ENCODE measurements around the gene CCDC146. TPM values are rescaled to one million over a fixed set of nuclear protein-coding genes. Genes with fewer than 3 reads are reported as not detected.

The CCDC146 gene
- total RNA-seq, 4 donors from 2014 or later, result 6.0 to 38.8 (median 24.5) TPM

GRCh38 chr7:77252506-77252905 lies 130.1 kb downstream of the CCDC146 start:
- TF ChIP-seq, protein P1, sequence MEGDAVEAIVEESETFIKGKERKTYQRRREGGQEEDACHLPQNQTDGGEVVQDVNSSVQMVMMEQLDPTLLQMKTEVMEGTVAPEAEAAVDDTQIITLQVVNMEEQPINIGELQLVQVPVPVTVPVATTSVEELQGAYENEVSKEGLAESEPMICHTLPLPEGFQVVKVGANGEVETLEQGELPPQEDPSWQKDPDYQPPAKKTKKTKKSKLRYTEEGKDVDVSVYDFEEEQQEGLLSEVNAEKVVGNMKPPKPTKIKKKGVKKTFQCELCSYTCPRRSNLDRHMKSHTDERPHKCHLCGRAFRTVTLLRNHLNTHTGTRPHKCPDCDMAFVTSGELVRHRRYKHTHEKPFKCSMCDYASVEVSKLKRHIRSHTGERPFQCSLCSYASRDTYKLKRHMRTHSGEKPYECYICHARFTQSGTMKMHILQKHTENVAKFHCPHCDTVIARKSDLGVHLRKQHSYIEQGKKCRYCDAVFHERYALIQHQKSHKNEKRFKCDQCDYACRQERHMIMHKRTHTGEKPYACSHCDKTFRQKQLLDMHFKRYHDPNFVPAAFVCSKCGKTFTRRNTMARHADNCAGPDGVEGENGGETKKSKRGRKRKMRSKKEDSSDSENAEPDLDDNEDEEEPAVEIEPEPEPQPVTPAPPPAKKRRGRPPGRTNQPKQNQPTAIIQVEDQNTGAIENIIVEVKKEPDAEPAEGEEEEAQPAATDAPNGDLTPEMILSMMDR (IDR thresholded peaks at IDR 0.05), result no peak
- TF ChIP-seq POLR2A (IDR thresholded peaks at IDR 0.05), result no peak
- Histone ChIP-seq H3K36me3 (no peaks in the 10 kb centered on the region), H3K4me3 (no peak overlapping the region), H3K9me3 (no peaks in the 10 kb centered on the region), H3K27ac (no peak overlapping the region), H3K4me1 (no peaks in the 10 kb centered on the region), H3K27me3 (no peaks in the 10 kb centered on the region)
- DNase-seq, result no peak

DNA sequence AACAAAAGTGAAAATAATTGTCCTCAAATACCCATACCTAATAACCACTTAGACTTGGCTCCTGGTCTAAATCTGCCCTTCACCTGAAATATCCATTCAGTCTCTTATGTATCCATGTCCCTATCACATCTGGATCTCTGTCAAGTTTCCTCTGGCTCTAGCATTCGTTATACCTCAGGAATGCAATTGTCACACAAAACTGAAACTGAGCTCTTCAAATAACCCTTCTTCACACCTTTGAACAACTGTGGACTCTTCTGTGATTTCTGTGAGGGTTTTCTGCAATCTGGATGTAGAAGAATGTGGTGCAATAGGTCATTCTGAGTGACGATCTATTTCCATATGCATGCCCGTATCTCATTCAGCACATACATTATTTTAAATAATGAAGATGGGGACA lies 130.7 kb downstream of the CCDC146 start:
- Histone ChIP-seq H3K36me3 (no peaks in the 10 kb centered on the region), H3K4me3 (no peak overlapping the region), H3K9me3 (no peaks in the 10 kb centered on the region), H3K4me1 (no peaks in the 10 kb centered on the region), H3K27ac (no peak overlapping the region), H3K27me3 (no peaks in the 10 kb centered on the region)
- no peak for TF ChIP-seq POLR2A (IDR thresholded peaks at IDR 0.05)
- TF ChIP-seq, protein P1 (IDR thresholded peaks at IDR 0.05), result no peak
- no peak for DNase-seq

DNA sequence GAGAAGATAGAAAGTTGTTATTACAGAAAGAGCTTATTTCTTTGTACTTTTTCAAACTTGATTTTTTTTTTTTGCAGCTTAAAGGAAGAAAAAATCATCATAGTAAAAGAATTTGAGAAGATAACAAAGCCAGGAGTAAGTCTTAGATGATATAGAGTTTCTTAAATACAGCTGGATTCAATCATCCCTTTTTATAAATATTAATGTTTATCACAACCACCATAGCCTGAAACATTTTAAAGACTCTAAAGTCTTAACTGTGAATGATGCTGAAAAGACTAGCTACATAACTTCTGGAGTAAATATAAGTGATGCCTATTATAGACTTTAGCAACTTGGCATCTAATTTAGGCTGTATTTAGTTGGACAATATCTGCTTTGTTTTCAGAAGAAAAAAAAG lies 132.0 kb downstream of the CCDC146 start:
- TF ChIP-seq, protein P1 (IDR thresholded peaks at IDR 0.05), result no peak
- no peak for TF ChIP-seq POLR2A (IDR thresholded peaks at IDR 0.05)
- Histone ChIP-seq H3K9me3 (no peaks in the 10 kb centered on the region), H3K4me3 (no peak overlapping the region), H3K4me1 (no peaks in the 10 kb centered on the region), H3K27ac (no peak overlapping the region), H3K36me3 (no peaks in the 10 kb centered on the region), H3K27me3 (no peaks in the 10 kb centered on the region)
- DNase-seq, result no peak

DNA sequence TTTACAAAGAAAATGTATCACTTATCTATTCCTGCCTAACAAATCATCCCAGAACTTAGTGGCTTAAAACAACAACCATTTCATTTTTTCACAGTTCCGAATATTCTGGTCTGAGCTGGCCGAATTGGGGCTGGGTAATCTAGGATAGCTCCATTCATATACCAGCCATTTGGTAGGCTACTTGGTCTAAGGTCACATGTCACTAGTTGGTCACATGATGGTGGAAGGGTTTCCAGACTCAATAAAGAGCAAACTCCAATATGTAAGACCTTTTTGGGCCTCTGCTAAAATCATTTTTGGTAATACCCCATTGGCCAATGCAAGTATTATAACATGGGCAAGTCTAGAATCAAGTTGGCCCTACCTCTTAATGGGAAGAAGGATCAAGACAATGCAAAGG lies 132.5 kb downstream of the CCDC146 start:
- no peak overlapping the region for H3K4me3 ChIP-seq
- no peaks in the 10 kb centered on the region for H3K4me1 ChIP-seq
- DNase-seq, result no peak
- TF ChIP-seq, protein P1 (IDR thresholded peaks at IDR 0.05), result no peak
- no peak for TF ChIP-seq POLR2A (IDR thresholded peaks at IDR 0.05)
- no peaks in the 10 kb centered on the region for H3K36me3 ChIP-seq
- H3K27ac ChIP-seq, result no peak overlapping the region
- no peaks in the 10 kb centered on the region for H3K9me3 ChIP-seq
- no peaks in the 10 kb centered on the region for H3K27me3 ChIP-seq

GRCh38 chr7:77258014-77258413 lies 135.6 kb downstream of the CCDC146 start:
- TF ChIP-seq, protein P1 (IDR thresholded peaks at IDR 0.05), result no peak
- no peak for TF ChIP-seq POLR2A (IDR thresholded peaks at IDR 0.05)
- Histone ChIP-seq H3K27ac (no peak overlapping the region), H3K4me3 (no peak overlapping the region), H3K9me3 (no peaks in the 10 kb centered on the region), H3K4me1 (no peaks in the 10 kb centered on the region), H3K27me3 (no peaks in the 10 kb centered on the region), H3K36me3 (no peaks in the 10 kb centered on the region)
- no peak for DNase-seq

DNA sequence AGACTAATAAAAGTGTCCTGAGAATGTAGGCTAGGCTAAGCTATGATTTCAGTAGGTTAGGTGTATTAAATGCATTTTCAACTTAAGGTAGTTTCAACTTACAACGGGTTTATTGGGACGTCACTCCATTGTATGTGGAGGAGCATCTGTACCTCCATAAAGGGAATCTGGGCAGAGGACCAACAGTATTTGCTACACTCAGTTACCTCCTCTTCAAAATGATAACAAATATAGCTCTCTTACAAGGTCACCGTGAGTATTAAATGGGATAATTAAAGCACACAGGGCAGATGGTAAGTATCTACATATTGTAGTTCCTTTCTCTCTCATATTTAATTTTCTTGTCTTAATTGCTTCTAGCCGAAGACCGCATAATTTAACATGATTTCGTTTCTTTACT lies 136.2 kb downstream of the CCDC146 start:
- H3K4me1 ChIP-seq, result no peaks in the 10 kb centered on the region
- H3K9me3 ChIP-seq, result no peaks in the 10 kb centered on the region
- TF ChIP-seq POLR2A (IDR thresholded peaks at IDR 0.05), result no peak
- TF ChIP-seq, protein P1 (IDR thresholded peaks at IDR 0.05), result no peak
- no peaks in the 10 kb centered on the region for H3K27me3 ChIP-seq
- H3K36me3 ChIP-seq, result no peaks in the 10 kb centered on the region
- H3K4me3 ChIP-seq, result no peak overlapping the region
- DNase-seq, result no peak
- H3K27ac ChIP-seq, result no peak overlapping the region
